ENCODE results near the gene ARMCX4.
"Not testable (repeated sequence)": the region's sequence is repeated elsewhere in the genome, so short reads cannot be mapped to it uniquely, and the experiment has no call there.

Gene ARMCX4

DNA sequence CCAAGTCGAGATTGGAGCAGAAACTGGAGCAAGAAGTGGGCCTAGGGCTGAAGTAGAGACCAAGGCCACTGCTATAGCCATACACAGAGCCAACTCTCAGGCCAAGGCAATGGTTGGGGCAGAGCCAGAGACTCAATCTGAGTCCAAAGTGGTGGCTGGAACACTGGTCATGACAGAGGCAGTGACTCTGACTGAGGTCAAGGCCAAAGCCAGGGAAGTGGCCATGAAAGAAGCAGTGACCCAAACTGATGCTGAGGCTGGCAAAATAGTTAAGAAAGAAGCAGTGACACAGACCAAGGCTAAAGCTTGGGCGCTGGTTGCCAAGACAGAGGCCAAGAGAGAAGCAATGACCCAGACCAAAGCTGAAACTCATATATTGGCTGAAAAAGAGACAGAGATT is 3.5 kb downstream of the ARMCX4 start:
- H3K27ac ChIP-seq: no peak overlapping the region
- in situ Hi-C loops (cut with HindIII; ENCODE audit: low pct_ligation_motif_present, low sequenced_read_pairs): no loop called here

DNA sequence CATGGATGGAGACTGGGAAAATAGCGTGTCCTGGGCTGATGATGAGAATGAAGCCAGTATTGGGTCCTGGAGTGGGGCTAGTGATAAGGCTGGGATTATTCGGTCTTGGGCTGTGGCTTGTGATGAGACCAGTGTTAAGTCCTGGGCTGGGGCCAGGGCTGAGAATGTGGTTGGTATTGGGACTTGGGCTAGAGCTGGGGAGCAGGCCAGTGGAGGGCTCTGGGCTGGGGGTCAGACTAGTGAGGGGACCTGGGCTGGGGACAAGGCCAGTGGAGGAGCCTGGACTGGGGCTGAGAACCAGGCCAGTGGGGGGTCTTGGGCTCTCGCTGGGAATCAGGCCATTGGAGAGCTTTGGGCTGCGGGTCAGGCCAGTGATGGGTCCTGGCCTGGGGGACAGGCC is 6.7 kb downstream of the ARMCX4 start:
- no peak overlapping the region for H3K4me3 ChIP-seq (ENCODE audit: low read depth, low read length)
- H3K27me3 ChIP-seq (replicated peaks): no peaks in the 10 kb centered on the region
- no peaks in the 10 kb centered on the region for H3K36me3 ChIP-seq (replicated peaks)
- TF ChIP-seq, protein P1, sequence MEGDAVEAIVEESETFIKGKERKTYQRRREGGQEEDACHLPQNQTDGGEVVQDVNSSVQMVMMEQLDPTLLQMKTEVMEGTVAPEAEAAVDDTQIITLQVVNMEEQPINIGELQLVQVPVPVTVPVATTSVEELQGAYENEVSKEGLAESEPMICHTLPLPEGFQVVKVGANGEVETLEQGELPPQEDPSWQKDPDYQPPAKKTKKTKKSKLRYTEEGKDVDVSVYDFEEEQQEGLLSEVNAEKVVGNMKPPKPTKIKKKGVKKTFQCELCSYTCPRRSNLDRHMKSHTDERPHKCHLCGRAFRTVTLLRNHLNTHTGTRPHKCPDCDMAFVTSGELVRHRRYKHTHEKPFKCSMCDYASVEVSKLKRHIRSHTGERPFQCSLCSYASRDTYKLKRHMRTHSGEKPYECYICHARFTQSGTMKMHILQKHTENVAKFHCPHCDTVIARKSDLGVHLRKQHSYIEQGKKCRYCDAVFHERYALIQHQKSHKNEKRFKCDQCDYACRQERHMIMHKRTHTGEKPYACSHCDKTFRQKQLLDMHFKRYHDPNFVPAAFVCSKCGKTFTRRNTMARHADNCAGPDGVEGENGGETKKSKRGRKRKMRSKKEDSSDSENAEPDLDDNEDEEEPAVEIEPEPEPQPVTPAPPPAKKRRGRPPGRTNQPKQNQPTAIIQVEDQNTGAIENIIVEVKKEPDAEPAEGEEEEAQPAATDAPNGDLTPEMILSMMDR (IDR thresholded peaks at IDR 0.05; ENCODE audit: low read depth, low read length, missing control alignments): no peak
- in situ Hi-C loops (cut with HindIII; ENCODE audit: low pct_ligation_motif_present, low sequenced_read_pairs): no loop called here
- no peak overlapping the region for H3K27ac ChIP-seq
- DNase-seq: no peak

More for the DNA sequence above, 3.5 kb downstream of the ARMCX4 start:
- no peak overlapping the region for H3K4me3 ChIP-seq (ENCODE audit: low read depth, low read length)
- no peaks in the 10 kb centered on the region for H3K36me3 ChIP-seq (replicated peaks)
- TF ChIP-seq, protein P1 (IDR thresholded peaks at IDR 0.05; ENCODE audit: low read depth, low read length, missing control alignments): no peak
- no peaks in the 10 kb centered on the region for H3K27me3 ChIP-seq (replicated peaks)
- no peak for DNase-seq

DNA sequence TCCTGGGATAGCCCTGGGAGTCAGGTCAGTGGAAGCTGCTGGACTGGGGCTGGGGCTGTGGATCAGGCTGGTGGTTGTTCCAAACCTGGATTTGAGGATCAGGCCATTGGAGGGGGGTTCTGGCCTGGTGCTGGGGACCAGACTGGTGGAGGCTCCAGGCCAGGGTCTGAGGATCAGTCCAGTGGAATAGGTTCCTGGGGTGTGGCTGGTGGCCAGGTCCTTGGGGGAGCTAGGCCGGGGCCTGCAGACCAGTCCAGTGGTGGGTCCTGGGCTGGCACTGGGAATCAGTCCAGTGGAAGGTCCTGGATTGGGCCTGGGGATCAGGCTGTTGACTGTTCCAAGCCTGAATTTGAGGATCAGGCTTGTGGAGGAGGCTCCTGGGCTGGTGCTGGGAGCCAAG is 8.0 kb downstream of the ARMCX4 start:
- Histone ChIP-seq H3K36me3 (replicated peaks) (no peaks in the 10 kb centered on the region), H3K27ac (no peak overlapping the region), H3K27me3 (replicated peaks) (no peaks in the 10 kb centered on the region), H3K4me3 (ENCODE audit: low read depth, low read length) (no peak overlapping the region)
- in situ Hi-C loops (cut with HindIII; ENCODE audit: low pct_ligation_motif_present, low sequenced_read_pairs): no loop called here
- TF ChIP-seq, protein P1 (IDR thresholded peaks at IDR 0.05; ENCODE audit: low read depth, low read length, missing control alignments): no peak
- no peak for DNase-seq

DNA sequence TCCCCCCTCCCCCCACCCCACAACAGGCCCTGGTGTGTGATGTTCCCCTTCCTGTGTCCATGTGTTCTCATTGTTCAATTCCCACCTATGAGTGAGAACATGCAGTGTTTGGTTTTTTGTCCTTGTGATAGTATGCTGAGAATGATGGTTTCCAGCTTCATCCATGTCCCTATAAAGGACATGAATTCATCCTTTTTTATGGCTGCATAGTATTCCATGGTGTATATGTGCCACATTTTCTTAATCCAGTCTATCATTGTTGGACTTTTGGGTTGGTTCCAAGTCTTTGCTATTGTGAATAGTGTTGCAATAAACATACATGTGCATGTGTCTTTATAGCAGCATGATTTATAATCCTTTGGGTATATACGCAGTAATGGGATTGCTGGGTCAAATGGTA is 17.7 kb downstream of the ARMCX4 start:
- H3K27me3 ChIP-seq (replicated peaks); DNase-seq; H3K36me3 ChIP-seq (replicated peaks); in situ Hi-C loops (cut with HindIII; ENCODE audit: low pct_ligation_motif_present, low sequenced_read_pairs); H3K27ac ChIP-seq; H3K4me3 ChIP-seq (ENCODE audit: low read depth, low read length): not testable (repeated sequence)

DNA sequence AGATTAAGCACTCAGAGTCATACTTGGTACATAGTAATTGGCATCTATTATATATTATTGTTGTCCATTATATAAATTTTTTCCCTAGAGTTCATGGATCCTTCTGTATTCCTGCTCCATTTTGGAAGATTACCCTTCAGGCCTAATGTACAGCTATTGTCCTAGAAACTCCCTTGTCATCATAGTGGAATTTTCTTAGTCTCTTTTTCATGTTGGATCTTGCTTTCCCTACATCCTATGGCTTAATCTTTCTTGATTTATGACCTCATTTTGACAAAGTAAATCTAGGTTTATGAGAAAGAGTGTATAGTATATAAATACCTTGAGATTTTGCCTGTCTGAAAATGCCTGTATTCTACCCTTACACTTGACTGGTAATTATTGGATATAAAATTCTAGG is 22.1 kb downstream of the ARMCX4 start:
- H3K27ac ChIP-seq: no peak overlapping the region
- H3K27me3 ChIP-seq (replicated peaks): no peaks in the 10 kb centered on the region
- H3K4me3 ChIP-seq (ENCODE audit: low read depth, low read length): no peak overlapping the region
- TF ChIP-seq, protein P1 (IDR thresholded peaks at IDR 0.05; ENCODE audit: low read depth, low read length, missing control alignments): no peak
- H3K36me3 ChIP-seq (replicated peaks): no peaks in the 10 kb centered on the region
- no peak for DNase-seq
- in situ Hi-C loops (cut with HindIII; ENCODE audit: low pct_ligation_motif_present, low sequenced_read_pairs): no loop called here

DNA sequence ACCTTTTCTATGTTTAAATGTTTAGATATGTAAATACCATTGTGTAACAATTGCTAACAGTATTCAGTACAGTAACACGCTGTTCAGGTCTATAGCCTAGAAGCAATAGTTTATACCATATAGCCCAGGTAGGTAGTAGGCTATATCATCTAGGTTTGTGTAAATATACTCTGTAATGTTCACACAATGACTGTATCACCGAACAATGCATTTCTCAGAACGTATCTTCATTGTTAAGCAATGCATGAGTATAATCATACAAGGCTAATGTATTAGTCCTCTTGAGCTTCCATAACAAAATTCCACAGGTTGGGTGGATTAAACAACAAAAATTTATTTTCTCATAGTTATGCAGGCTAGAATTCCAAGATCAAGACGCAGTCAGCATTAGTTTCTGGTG is 22.7 kb downstream of the ARMCX4 start:
- in situ Hi-C loops (cut with HindIII; ENCODE audit: low pct_ligation_motif_present, low sequenced_read_pairs): no loop called here
- H3K4me3 ChIP-seq (ENCODE audit: low read depth, low read length): no peak overlapping the region
- no peaks in the 10 kb centered on the region for H3K36me3 ChIP-seq (replicated peaks)
- TF ChIP-seq, protein P1 (IDR thresholded peaks at IDR 0.05; ENCODE audit: low read depth, low read length, missing control alignments): no peak
- no peak overlapping the region for H3K27ac ChIP-seq
- no peak for DNase-seq
- H3K27me3 ChIP-seq (replicated peaks): no peaks in the 10 kb centered on the region
